ENCODE data around the gene RXRG. TPM values are rescaled to one million over a fixed set of nuclear protein-coding genes. Genes with fewer than 3 reads are reported as not detected.

Gene RXRG
- total RNA-seq, 1 donor from 2014 or later: 11.9 TPM

DNA sequence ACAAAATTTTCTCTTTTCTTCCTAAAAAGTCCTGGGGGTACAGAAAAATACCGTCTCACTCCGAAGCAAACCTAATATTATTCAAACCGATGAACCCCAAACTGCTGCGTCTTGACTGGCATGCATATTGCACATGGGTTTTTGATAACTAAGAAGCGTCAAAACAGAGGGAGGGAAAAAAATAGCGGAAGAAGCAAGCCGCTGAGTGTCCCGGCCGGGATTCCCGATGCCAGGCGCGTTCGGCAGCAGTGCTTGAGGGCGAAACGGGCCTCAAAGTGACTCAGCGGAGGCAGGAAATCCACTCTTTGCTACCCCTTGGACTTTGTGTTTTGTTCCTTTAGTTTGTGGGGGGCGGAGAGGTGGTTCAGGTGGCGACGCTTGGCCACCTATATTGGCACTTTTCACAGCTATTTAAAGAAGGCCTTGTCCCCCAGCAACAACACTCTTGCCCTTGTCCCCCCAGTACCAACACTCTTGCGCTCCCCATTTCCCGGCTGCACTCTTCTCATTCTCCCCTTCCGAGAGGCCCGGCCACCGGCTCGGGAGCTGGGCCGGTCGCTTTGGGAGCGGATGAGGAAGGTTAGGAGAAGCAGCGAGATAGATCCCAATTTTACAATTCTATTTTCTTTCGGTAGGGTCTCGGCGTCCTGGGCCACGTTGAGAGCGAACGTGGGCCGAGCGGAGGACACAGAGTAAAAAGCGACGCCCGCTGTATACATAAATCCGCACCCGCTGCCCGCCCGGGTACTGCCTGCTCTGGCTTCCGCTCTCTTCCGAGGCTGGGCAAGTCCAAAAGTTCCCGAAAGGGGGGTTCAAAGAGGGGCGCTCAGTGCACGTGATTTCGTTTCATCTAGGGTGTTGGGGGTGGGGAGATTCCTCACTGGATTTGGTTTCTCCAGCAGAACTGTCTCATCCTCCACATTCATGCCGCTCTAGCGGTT is 90.9 kb downstream of the RXRG start:
- no peak for DNase-seq (ENCODE audit: low spot score)
- no peak for ATAC-seq
- intact Hi-C loops (cut with DNase I): no loop called here

DNA sequence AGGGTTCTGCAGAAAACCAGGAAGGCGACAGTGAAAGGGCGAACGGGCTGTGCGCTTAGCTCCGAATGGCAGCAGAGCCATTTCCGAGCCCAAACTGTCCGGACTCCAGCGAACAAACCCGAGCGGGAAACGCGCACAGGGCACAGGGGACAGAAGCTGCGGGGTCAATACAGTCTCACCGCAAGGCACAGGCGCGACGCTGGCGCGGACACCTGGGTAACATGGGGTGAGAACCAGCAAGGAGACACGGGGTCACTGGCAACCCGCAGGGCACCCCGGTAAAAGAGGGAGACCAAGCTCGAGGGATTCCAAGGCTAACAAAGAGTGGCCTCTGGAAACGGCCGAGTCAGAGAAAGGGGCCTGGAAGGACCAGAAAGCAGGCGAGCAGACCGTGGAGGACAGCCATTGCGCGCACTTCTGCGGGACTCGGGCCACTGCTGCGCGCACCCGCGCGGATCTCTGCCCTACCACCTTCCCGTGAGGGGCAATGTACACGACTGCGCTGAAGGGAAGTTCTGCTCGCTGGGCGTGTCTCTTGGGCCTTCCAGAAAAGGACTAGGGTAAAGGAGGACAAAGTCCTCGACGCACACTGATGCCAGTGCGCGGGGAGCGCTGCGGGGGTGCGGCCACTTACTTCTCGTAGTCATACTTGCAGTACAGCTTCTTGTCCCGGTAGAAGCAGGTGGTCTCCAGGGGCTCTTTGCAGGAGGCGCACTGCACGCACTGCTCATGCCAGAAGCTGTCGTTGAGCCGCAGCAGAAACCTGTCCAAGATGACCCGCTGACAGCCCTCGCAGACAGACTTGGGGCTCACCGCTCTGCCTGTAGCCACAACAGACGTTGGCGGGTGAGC is 92.3 kb downstream of the RXRG start:
- intact Hi-C loops (cut with DNase I): no loop called here
- no peak for ATAC-seq
- DNase-seq (ENCODE audit: low spot score): no peak

DNA sequence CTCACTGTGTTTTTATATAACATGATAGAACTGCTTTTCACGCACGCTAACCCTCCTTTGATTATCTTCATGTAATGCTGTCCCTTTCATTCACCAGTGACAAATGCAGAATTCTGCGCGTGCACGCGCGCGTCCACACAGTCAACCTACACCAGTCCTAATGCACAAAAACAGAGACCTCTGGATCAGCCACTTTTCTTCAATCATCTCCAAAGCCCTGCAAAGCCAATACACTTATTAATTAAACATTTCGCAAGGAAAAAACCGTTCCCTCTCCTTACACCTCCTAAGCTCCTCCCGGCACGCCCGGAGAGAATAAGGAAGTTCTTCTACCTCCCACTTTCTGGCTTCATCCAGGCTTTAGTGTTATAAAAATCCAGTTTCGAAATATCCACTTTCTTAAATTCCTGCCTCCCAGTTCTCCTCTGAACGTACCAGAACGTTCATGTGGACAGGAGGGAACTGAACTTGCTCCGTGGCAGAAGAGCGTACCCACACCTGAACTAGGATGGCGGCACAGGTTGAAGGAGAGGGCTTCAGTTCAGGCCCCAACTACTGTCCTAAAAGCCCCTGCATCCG is 93.0 kb downstream of the RXRG start:
- no peak for DNase-seq (ENCODE audit: low spot score)
- no peak for ATAC-seq
- intact Hi-C loops (cut with DNase I): no loop called here

Other genes with a start within 250 kb of the RXRG start
- gene LMX1A, start 88.4 kb downstream of the RXRG start, total RNA-seq: 0.22 TPM
- gene LRRC52, start 98.9 kb upstream of the RXRG start, total RNA-seq: not detected
- gene MGST3, start 186.1 kb upstream of the RXRG start, total RNA-seq: 142 TPM

Measured in sciatic nerve (tissue), 2 donors.